ENCODE measurements around the gene FAM181A. TPM values are rescaled to one million over a fixed set of nuclear protein-coding genes. Genes with fewer than 3 reads are reported as not detected.

FAM181A gene
- total RNA-seq, 1 donor from 2014 or later = not detected

- no peak for ATAC-seq
Measured at GRCh38 chr14:93964281-93964680, 37.1 kb downstream of the FAM181A start.

GRCh38 chr14:93964820-93965286 is 37.7 kb downstream of the FAM181A start:
- ATAC-seq = no peak

- ATAC-seq = peak; percentile 12
Measured at GRCh38 chr14:93965287-93965821, 38.2 kb downstream of the FAM181A start.

GRCh38 chr14:93965946-93966474 is 38.9 kb downstream of the FAM181A start:
- ATAC-seq = no peak

GRCh38 chr14:93967637-93968250 is 40.6 kb downstream of the FAM181A start:
- peak; percentile 19 for ATAC-seq

GRCh38 chr14:93969082-93969828 is 42.1 kb downstream of the FAM181A start:
- no peak for ATAC-seq

GRCh38 chr14:93970585-93970964 is 43.4 kb downstream of the FAM181A start:
- ATAC-seq = peak; percentile 80

GRCh38 chr14:93970965-93971634 is 44.0 kb downstream of the FAM181A start:
- ATAC-seq = no peak

GRCh38 chr14:93971635-93972027 is 44.5 kb downstream of the FAM181A start:
- ATAC-seq = no peak

GRCh38 chr14:93972618-93973205 is 45.6 kb downstream of the FAM181A start:
- no peak for ATAC-seq

GRCh38 chr14:93973607-93974006 is 46.5 kb downstream of the FAM181A start:
- no peak for ATAC-seq

- ATAC-seq = no peak
Measured at GRCh38 chr14:93974299-93974698, 47.2 kb downstream of the FAM181A start.

- ATAC-seq = no peak
Measured at GRCh38 chr14:93974833-93975232, 47.7 kb downstream of the FAM181A start.

- ATAC-seq = no peak
Measured at GRCh38 chr14:93975791-93976476, 48.8 kb downstream of the FAM181A start.

GRCh38 chr14:93976477-93977057 is 49.4 kb downstream of the FAM181A start, which contains the start of gene ASB2:
Gene ASB2 (minus strand): TSS chr14:93976570. CDS start chr14:93964539, 12,031 bp downstream.
- no peak for ATAC-seq

- ATAC-seq = no peak
Measured at GRCh38 chr14:93977171-93977570, 50.0 kb downstream of the FAM181A start.

- peak; percentile 25 for ATAC-seq
Measured at GRCh38 chr14:93977790-93978581, 50.8 kb downstream of the FAM181A start.

- no peak for ATAC-seq
Measured at GRCh38 chr14:93978735-93979134, 51.6 kb downstream of the FAM181A start.

All from esophagus mucosa (tissue), 1 donor.